Kidney tubule cell (primary cell): ENCODE measurements around the gene TSC22D4.
"Not testable (repeated sequence)": the region's sequence is repeated elsewhere in the genome, so short reads cannot be mapped to it uniquely, and the experiment has no call there.

Experiments used
- DNase-seq: peaks from one replicate; pipeline ENCODE4 v3.0.0-alpha.2; 2018; ENCODE audit warnings: low spot score

Gene TSC22D4

DNA sequence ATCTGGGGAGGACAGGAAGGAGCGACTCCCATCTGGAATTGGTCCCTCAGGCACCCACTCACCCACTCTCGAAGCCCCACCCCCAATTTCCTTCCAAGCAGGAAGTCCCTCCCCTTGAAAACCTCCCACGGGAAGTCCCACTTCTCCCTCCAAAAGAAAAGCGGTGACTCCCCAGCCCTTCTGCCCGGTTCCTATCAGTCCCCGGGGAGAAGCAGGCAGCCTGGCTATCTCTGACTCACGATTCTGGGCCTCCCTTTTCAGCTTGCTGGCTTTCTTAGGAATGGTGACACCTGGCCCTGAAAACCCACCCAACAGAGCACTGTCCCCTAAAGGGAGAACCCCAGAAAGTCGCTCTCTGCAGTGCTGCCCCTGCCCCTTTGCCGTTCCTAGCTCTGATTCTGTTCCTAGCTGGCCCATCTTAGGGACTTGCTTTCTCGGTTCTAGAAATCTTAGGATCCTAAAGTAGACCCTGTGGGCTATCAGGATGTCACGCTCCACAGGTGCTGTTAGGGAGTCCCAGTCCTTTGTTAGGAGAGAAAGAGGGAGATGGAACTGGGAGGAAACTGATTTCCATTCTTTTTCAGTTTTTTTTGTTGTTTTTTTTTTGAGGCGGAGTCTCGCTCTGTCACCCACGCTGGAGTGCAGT is 6.0 kb downstream of the TSC22D4 start:
- peak; percentile 60 for DNase-seq

DNA sequence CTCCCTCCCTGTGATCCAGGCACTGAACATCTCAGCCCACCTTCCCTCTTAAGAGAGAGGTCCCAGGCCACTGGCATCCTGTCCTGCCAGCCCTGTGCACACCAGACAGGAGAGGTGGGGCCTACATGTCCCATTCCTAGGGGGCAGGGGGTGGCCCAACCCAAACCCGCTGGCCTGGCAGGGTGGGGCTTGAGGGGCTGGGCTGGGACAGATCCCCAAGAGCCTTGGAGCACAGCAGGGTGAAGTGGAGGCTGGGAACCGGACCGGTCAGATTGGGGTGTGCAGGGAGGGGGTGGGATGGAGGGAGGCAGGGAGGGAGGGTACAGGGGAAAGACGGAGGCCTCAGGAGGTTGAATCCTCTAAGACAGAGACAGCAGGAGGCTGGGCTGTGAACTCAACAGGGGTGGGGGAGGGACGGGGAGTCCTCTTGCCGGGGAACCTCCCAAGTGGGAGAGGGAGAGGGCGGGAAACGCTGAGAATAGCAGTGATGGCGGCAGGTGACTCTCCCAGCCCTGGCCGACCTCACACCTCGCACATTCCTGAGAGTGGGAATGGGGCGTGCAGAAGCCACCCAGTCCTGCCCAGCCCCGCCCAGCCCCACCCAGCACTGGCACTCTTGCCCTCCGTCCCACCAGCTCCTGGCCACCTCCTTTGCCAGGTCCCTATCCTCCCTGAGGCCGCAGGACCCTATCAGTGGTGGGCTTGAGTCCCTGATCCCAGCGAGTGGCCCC is 6.7 kb downstream of the TSC22D4 start:
- no peak for DNase-seq

DNA sequence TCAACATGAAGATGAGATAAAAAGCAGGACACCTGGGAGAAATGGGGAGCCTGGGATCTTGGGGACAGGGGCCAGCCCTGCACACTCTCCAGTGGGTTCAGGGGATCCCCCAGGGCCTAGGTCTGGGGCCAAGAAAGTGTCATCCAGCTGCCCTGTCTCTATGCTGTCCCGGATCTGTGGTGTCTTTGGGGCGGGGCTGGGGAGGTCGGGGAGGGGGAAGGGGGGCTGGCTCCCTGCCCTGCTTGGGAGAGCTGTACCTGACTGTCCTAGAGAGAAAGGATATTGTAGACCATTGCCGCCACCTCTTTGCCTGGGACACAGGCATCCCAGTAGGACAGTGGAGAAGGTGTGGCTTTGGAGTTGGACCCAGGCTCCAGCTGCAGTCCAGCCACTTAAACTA is 8.0 kb downstream of the TSC22D4 start:
- no peak for DNase-seq

DNA sequence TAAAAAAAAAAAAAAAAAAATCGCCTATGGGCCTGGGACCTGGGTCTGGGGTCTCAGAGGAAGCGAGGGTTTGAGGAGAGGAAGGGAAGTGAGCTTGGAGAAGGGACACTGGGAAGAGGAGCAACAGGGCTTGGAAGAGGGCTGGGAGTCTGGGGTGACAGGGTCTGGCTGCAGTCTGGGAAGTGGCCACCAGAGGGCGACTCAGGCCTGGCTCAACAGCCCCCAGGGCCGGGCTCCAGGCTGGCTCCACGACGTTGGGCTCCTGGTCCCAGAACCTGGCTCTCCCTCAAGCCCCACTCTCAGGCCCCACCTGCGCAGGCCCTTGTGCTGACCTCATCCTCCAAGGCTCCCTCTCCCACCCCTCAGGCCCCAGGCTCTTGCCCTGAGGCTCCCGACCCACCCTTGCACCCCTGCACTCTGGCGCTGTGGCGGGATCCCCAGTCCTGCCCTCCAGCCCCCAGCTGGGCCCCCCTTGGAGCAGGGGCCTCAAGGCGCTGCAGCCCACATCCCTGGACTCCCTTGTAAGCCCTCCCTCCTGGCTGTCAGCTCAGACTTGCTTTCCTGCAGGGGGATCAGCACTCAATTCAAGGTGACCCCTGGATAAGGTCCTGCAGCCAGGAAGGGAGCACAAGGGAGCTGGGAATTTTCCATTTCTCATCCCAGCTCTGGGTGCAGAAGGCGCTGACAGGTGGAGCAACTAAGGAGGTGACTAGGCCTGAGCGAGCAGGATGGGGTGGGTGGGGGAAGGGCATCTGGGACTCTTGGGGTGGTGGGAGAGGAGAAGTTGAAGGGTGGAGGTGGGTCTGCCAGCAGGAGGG is 9.6 kb downstream of the TSC22D4 start:
- DNase-seq, result peak; percentile 71

DNA sequence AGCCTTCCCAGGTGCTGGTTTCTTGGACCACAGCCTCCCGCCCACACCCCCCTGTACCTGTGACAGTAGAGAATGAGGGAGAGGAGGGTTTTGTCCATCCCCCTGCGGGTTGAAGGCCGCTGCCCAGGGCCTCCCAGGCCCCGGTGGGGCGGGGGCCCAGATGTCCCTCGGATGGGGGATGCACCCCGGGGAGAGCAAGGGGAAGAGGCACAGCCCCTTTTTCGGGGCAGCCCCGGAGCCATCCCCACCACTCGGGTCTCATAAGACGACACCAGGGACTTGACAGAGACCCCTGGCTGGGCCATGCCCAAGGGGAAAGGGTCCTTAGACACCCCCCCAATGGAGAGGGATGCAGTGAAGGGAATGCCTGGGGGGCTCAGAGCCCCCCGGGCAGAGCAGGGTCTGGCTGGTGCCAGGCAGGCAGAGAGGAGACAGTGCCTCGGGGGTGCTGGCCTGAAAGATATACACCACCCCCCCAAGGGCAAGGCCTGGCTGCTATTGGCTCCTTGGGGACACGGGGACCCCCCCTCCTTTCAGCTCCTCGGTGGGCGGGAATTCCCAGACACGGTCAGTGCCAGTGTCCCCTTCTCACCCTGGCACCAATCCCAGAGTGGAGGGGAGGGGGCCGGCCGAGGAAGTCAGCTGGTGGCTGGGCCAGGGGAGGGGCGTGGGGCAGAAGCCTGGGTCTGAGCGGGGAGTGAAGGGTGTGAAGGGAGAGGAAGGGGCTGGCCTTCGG is 11.2 kb downstream of the TSC22D4 start:
- DNase-seq, result no peak

DNA sequence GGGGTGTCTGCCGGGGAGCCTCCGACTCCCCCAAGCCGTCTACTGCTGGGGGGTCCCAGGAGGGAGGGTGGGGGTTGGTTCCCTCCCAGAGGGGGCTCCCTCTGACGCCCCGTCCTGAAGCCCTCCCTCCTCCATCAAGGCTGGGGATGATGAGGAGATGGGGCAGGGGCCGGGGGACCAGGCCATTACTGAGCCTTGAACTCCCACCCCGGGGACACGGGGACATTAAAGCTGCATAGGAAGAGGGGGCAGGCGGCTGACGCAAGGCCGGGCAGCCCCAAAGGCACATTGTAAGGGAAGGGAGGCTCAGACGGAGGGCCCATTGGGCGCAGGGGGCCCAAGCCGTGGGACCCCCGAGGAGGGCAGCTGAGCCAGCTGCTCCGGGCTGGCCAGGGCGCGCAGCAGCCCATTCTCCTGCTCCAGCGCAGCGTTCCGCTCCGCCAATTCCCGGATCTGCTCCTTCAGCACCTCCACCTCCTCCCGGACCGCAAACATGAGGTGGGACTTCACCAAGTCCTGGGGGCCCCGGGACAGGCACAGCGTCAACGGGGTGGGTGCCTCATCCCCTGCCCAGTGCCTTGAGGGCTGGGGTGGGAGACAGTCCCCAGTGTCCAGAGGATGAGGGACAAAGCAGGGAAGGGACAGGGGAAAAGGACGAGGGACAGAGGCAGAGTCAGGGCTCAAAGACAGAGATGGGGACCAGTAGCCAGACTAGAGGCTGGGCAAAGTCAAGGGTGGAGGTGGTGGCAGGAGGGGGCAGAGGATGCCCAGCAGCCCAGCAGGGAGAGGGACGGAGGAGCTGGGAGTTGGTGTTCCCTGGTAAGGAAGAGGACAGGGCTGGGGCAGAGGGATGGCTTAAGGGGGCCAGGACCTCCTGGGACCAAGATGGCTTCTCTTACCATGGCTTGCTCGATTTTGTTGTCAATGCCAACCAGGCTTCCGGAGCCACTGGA is 12.1 kb downstream of the TSC22D4 start:
- no peak for DNase-seq

DNA sequence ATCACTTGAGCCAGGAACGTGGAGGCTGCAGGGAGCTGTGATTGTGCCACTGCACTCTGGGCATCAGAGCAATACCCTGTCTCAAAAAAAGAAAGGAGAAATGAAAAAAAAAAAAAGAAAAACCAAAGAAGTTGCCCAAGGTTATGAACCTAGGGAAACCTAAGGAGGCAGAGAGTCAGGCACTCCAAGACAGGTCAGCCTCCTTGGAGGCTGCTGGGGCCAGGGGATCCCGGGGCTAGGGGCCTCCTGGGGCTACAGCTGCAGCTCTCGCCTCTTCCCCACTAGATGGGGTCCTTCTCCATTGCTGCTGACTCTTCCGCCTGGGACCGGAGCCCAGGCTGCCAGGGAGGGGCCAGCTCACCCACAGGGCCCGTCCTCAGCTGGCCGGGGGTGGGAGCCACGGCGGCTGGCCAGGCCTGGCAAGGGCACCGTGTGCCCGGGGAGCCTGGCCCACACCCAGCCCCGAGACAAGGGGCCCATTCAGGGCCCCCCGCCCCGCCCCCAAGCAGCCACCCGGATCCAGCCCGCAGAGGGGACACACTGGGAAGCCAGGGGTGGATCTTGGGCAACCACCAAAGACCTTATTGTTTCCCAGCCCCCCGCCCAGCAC is 13.2 kb downstream of the TSC22D4 start:
- DNase-seq, result peak; percentile 76

DNA sequence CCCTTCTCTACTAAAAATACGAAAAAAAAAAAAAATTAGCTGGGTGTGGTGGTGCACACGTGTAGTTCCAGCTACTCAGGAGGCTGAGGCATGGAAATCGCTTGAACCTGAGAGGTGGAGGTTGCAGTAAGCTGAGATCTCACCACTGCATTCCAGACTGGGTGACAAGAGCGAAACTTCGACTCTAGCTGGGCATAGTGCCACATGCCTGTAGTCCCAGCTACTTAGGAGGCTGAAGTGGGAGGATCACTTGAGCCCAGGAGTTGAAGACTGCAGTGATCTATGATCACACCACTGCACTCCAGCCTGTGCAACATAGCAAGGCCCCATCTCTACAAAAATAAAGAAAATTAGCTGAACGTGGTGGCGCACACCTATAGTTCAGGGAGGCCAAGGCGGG is 13.7 kb downstream of the TSC22D4 start:
- peak; percentile 41 for DNase-seq

DNA sequence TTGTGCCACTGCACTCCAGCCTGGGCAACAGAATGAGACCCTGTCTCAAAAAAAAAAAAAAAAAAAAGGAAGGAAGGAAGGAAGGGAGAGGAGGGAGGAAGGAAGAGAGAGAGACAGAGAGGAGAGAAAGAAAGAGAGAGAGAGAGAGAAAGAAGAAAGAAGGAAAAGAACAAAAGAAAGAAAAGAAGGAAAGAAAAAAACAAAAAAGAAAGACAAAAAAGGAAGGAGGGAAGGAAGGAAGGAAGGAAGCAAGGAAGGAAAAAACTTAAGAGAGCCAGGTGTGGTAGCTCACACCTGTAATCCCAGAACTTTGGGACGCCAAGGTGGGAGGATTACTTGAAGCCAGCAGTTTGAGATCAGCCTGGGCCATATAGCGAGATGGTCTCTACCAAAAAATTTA is 14.2 kb downstream of the TSC22D4 start:
- DNase-seq, result no peak

DNA sequence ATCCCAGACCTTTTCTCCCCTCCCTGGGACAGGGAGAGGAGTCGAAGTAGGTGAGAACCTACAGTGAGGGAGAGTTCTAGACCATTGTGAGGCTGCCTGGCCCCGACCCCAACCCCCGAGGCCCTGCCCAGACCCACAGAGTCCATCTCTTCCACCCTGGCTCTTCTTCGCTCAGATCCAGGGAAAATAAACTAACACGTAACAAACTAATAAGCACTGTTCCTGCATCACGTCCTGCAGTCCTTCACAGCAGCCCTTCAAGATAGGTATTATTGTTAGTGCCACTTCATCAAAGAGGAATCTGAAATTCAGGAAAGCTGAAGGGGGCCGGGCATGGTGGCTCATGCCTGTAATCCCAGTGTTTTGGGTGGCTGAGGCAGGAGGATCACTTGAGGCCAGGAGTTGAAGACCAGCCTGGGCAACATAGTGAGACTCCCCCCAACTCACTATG is 14.8 kb downstream of the TSC22D4 start, which contains the start of gene SPACDR:
Gene SPACDR, minus strand, starts transcription at position 51 of the 451 bp plus-strand sequence. CDS start 235 bp downstream, outside the sequence.
- DNase-seq, result no peak

DNA sequence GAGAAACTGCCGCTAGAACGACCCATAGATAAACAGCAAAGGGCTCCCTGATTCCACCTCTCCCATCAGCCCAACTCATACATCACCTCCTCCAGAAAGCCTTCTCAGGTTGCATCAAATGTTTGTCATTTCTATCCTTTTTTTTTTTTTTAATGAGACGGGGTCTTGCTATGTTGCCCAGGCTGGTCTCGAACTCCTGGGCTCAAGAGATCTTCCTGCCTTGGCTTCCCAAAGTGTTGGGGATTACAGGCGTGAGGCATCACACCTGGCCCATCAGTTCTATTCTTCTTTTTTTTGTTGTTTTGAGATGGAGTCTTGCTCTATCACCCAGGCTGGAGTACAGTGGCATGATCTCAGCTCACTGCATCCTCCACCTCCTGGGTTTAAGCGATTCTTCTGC is 22.0 kb downstream of the TSC22D4 start:
- DNase-seq, result no peak

DNA sequence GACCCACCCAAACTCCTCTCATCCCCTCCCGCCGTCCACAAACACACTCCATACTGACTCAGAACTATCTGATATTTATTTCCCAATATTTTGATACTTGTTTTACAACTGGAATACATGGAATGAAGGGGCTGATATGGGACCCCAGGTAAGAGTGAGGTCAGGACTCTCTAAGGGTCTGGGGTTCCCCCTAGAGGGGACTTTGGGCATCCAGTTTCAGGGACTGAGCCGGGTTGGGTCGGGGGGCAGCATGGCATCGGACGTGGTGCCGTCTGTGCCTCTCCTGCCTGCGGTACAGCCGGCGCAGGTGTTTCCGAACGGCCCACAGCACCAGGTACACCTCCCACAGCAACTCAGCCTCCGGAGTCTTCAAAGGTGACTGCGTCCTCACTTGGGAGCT is 22.5 kb downstream of the TSC22D4 start:
- DNase-seq, result no peak

DNA sequence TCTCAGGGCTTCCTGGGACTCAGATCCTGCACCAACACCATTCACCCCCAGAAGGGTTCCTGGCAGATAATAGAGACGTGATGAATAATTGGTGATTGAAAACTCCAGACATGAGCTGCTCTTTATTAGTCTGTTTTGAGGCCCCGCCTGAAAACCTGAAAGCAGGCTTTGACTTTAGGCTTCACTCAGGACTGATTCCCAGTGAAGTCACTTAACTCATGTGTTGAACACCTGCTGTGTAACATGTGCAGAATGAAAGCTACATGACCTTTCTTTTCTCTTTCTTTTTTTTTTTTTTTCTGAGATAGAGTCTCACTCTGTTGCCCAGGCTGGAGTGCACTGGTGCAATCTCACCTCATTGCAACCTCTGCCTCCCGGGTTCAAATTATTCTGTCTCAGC is 23.8 kb downstream of the TSC22D4 start:
- DNase-seq, result no peak

DNA sequence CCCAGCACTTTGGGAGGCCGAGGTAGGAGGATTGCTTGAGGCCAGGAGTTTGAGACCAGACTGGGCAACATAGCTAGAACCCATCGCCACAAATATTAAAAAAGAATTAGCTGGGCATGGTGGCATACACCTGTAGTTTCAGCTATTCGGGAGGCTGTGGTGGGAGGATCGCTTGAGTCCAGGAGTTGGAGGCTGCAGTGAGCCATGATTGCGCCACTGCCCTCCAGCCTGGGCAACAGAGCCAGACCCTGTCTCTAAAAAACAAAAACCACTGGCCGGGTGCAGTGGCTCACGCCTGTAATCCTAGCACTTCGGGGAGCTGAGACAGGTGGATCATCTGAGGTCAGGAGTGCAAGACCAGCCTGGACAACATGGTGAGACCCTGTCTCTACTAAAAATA is 25.2 kb downstream of the TSC22D4 start:
- DNase-seq, result not testable (repeated sequence)

DNA sequence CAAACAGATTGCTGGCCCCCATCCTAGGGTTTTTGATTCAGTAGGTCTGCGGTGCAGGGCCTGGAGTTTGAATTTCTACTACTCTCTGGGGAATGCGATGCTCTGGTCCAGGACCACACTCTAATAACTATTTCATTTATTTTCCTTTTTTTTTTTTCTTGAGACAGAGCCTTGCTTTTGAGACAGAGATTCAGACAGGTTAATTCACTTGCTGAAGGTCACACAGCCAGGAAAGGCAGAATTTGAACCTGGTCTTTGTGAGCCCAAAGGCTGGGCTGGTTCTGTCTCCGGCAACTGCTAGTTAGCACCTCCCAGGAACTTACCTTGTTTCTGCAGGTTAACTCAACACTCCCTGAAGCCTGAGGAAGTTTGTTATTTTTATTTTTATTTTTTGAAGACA is 26.5 kb downstream of the TSC22D4 start:
- no peak for DNase-seq

DNA sequence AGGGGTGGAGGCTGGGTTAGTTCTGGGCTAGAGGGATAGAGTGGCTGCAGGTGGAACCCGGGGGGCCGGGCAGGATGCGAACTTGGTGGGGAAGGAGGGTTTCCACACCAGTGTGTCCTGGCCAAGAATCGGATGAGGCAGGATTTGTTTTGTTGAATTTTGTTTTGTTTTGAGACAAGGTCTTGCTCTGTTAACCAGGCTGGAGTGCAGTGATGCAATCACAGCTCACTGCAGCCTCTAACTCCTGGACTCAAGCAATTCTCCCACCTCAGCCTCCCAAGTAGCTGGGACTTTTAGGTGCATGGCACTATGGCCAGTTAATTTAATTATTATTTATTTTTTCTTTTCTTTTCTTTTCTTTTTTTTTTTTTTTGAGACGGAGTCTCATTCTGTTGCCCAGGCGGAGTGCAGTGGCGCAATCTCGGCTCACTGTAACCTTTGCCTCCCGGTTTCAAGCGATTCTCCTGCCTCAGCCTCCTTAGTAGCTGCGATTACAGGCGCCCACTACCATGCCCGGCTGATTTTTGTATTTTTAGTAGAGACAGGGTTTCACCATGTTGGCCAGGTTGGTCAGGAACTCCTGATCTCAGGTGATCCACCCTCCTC is 29.7 kb downstream of the TSC22D4 start:
- no peak for DNase-seq

DNA sequence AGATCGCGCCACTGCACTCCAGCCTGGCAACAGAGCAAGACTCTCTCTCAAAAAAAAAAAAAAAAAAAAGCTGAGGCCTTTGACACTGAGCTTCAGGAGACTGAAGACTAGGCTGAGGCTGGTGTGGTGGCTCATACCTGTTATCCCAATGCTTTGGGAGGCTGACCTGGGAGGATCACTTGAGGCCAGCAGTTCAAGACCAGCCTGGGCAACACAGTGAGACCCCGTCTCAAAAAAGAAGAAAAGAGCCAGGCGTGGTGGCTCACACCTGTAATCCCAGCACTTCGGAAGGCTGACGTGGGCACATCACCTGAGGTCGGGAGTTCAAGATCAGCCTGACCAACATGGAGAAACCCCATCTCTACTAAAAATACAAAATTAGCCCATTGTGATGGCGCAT is 31.7 kb downstream of the TSC22D4 start:
- not testable (repeated sequence) for DNase-seq

DNA sequence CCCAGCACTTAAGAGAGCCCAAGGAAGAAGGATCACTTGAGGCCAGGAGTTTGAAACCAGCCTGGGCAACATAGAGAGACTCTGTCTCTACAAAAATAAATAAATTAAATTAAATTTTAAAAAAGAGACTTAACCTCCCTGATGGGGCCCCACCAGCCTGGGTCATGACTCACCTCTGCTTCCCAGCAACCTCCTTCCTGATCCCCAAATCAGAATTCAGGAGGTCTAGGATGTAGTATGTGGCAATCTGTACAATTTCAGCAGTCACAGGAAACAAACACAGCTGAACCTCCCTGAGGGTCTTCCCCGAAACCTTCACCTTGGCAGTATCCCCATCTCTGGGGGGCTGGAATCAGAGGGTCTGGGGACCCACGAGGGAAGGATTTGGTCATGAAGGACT is 33.0 kb downstream of the TSC22D4 start:
- DNase-seq, result no peak

DNA sequence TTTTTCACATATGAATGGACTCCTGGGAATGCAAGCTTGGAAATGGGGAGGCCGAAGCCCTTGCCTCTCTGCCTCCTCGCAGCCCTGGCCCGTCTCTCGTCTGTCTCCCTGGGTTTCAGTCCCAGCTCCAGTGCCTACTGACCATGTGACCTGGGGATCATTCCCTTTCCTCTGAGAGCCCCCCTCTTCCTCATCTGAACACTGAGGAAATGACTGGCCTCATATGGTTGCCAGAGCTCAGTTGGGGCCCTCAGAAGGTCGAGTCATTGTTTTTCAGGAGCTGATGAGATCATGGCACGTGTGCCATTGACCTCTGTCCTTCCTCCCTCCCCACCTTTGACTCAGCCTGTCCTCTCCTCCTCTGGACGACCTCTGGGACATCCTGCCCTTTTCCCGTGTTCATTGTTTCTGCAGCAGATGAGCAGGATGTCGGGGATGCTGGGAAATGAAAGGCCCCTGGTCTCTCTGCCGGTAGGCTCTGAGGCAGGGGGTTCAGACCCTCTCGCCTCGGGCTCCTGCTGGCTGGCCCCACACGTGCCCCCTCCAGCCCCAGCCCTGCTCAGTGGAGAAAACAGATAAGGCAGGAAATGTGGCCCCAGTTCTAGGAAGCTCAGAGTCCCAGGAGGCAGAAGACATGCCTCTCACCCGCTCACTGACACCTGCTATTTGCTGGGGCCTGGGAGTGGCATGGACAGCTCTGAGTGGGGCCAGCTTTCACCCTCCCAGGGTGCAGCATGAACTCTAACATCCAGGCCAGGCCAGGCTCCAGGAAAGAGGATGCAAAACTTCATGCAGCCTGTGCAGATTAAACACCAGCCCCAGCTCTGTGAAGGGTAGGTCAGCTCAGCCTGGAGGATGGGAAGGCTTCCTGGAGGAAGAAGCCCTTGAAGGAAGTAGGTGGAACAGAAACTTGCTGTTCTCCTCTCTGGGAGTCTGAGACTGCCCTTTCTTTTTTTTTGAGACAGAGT is 34.4 kb downstream of the TSC22D4 start:
- peak; percentile 79 for DNase-seq
